GM20000 (cell line): ENCODE data around the gene TSPAN3.

Experiments used
- DNase-seq: peaks from one replicate; pipeline ENCODE4 v3.0.0; 2012; ENCODE audit warnings: low spot score
- CTCF ChIP-seq: IDR thresholded peaks from 2 replicates; pipeline ENCODE4 v1.5.1; 2012; ENCODE audit warnings: mild to moderate bottlenecking, control low read depth; ENCODE audit errors: extremely low read depth, missing control alignments

Gene TSPAN3

DNA sequence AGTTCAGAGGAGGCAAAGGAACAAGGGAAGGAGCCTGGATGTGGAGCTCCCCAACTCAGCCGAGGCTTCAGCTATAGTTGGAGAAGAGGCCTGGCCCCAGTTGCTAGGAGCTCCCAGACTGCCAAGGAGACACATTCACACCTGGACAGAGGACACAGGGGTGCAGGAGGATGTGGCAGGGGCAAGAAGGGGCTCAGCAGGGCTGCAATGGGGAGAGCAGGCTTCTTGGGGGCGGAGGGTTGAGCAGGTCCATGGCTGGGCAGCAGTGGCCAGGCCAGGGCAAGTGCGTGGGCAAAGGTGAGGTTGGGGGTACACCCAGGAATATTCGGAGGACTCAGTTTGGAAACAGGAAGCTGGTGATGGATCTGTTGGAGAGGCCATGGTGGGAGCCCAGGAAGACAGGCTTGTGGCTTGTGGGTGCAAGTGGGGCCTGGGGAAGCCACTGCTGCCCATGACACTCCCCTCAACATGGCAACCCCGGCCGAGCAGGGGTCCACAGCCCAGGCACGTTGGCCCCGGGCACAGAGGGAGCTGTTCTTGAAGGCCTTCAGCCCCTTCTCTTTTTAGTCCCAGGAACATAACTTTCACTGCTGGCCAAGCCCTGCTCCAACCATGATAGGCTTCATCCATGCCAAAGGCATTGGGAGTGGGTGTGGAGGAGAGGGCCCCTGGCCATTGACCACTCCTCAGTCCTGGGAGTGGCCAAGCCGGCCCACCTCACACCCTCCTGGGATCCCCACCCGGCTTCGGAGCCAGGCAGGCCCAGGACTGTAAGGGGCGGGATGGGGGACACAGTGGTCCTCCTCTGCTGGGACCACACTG lies 33.3 kb downstream of the TSPAN3 start:
- DNase-seq, result peak; percentile 15
- TF ChIP-seq CTCF, result no peak

GRCh38 chr15:77036537-77037387 lies 34.1 kb downstream of the TSPAN3 start:
- no peak for TF ChIP-seq CTCF

GRCh38 chr15:77035999-77036471 lies 34.9 kb downstream of the TSPAN3 start:
- no peak for TF ChIP-seq CTCF

More at GRCh38 chr15:77036537-77037387, 34.1 kb downstream of the TSPAN3 start:
- DNase-seq, result peak; percentile 12

DNA sequence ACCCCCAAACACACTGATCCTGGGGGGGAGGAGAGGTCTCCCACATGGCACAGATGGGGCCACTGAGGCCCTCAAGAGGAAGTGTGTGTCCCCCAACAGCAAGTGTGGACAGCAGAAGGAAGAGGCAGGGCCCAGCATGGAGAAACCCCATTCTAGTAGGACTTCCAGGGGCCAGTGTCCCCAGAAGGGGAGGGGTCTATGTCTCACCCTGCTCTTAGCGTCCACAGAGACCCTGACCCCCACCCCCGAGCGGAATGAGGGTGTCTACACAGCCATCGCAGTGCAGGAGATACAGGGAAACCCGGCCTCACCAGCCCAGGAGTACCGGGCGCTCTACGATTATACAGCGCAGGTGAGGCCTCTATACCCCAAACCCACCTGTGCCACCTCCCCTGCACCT lies 35.3 kb downstream of the TSPAN3 start:
- TF ChIP-seq CTCF, result no peak
- DNase-seq, result no peak

More at GRCh38 chr15:77035999-77036471, 34.9 kb downstream of the TSPAN3 start:
- peak; percentile 9 for DNase-seq

DNA sequence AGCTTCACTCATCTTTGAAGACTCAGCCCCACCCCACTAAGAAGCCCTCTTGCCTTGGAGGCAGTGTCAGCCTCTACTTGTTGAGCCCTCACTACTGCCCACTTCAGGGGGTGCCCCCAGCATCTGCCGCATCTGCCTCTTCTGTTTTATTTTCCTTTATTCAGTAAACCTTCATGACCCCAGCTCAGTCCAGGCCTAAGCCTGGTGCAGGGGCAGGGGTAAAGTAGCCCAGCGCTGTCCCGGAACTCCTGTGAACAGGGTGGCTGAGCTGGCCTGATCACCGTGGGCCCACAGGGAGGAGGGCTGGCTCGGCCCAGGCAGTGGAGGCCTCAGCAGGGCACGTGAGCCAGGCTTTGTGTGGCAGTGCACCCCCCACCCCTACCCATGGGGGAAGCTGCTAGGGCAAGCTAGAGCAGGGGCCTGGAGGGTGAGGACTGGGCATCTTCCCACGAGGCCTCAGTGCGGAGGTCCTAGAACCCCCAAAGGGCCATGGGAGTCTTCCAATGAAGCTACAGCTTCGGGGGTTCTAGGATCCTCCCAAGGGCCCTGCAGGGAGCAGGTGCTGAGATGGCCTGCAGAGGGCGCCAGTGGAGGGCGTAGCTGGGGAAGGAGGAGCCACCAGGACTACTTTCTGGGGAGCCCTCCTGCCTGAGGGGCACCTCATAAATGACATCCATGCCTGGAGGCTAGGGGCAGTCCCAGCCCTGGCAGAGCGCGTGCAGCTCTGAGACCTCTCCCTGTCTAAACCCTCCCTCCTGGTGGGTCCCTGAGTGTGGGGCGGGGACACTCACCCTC lies 36.0 kb downstream of the TSPAN3 start:
- peak; percentile 66 for DNase-seq
- TF ChIP-seq CTCF, result peak; percentile 50

GRCh38 chr15:77033729-77034671 lies 36.9 kb downstream of the TSPAN3 start:
- peak; percentile 11 for DNase-seq
- TF ChIP-seq CTCF, result no peak
